Activated T-cell treated with anti-CD3 and anti-CD28 coated beads, Interleukin-2, amount 50 U/mL, for 24 hours (primary cell): ENCODE results near the gene DENND10.
"Not testable (repeated sequence)": the region's sequence is repeated elsewhere in the genome, so short reads cannot be mapped to it uniquely, and the experiment has no call there.

Source experiments
- DNase-seq: peaks from one replicate; pipeline ENCODE4 v3.0.0-alpha.2; 2020
- H3K27ac Mint-ChIP-seq: 2 replicates; pipeline ENCODE4 v1.8.0; 2020; ENCODE audit warnings: mild to moderate bottlenecking, mixed read lengths
- H3K27me3 Mint-ChIP-seq: 2 replicates; pipeline ENCODE4 v1.8.0; 2020; ENCODE audit warnings: mixed read lengths
- H3K36me3 Mint-ChIP-seq: 2 replicates; pipeline ENCODE4 v1.8.0; 2020; ENCODE audit warnings: low read depth, mixed read lengths
- H3K4me1 Mint-ChIP-seq: 2 replicates; pipeline ENCODE4 v1.8.0; 2020; ENCODE audit warnings: low read depth, mixed read lengths
- H3K4me3 Mint-ChIP-seq: 2 replicates; pipeline ENCODE4 v1.8.0; 2020; ENCODE audit warnings: mild to moderate bottlenecking, moderate library complexity, mixed read lengths
- H3K9me3 Mint-ChIP-seq: 2 replicates; pipeline ENCODE4 v1.8.0; 2020; ENCODE audit warnings: mixed read lengths

DENND10 gene

GRCh38 chr10:119084896-119085295, 19.0 kb upstream of the DENND10 start:
- DNase-seq: no peak
- H3K4me3 Mint-ChIP-seq: no peak overlapping the region
- peaks cover 6% of the 10 kb centered on the region for H3K4me1 Mint-ChIP-seq
- no peaks in the 10 kb centered on the region for H3K9me3 Mint-ChIP-seq
- H3K27me3 Mint-ChIP-seq: no peaks in the 10 kb centered on the region
- H3K36me3 Mint-ChIP-seq: peaks cover 14% of the 10 kb centered on the region
- H3K27ac Mint-ChIP-seq: no peak overlapping the region

DNA sequence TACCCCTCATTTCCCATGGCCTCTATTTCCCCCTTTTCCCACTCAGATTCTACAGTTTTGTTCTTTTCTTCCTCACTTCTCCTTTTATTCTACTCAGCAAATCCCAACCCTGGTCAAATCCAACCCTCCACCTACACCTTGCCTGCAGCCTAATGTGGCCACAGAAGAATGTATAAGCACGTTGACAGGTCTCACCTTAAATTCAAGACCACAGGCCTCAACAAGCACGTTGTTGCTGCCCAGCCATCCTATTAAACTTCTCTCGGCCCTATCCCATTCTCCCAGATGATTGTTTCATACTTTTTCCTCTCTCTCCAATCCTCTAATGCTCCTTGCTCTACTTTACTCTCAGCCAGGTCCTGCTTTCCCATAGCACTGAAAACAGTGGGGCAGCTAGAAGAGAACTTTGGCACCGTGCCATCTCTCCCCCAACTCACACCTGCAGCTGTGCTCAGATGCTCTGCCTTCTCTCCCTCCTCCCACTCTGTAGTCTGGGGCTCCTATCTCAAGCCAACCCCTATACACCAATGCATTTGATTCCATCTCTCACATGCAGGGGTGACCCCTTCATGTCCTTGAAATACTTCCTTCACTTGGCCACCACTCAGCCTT, 16.5 kb upstream of the DENND10 start:
- H3K27ac Mint-ChIP-seq: no peak overlapping the region
- peaks cover 21% of the 10 kb centered on the region for H3K4me1 Mint-ChIP-seq
- H3K27me3 Mint-ChIP-seq: no peaks in the 10 kb centered on the region
- no peaks in the 10 kb centered on the region for H3K9me3 Mint-ChIP-seq
- no peak for DNase-seq
- peaks cover 1% of the 10 kb centered on the region for H3K36me3 Mint-ChIP-seq
- no peak overlapping the region for H3K4me3 Mint-ChIP-seq

DNA sequence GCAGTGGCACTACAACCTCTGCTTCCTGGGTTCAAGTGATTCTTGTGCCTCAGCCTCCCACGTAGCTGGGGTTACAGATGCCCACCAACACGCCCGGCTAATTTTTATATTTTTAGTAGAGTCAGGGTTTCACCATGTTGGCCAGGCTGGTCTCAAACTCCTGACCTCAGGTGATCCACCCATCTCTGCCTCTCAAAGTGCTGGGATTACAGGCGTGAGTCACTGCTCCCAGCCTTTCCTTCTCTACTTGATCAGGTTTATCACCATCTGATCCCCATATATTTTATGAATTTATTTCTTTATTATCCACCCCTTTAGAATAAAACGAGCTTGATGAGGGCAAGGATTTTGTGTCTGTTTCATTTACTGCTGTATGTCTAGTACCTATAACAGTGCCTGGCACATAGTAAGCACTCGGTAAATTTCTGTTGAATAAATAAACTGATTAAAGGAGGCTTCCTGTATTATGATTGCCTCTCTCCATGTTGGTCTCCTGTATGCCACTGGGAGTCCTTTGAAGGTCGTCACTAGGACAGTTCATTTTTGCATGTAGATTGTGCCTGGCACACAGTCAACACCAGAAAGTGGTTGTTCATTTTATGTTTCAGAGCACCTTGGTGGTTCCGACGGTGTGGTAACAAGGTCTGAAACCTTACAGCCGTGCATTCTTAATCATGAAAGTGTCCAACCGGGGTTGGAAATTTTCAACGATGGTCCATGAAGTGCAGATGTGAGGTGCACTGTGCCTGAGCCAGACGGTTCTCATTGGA, 13.7 kb upstream of the DENND10 start:
- Mint-ChIP-seq H3K4me3 (no peak overlapping the region), H3K27me3 (no peaks in the 10 kb centered on the region), H3K9me3 (no peaks in the 10 kb centered on the region), H3K27ac (peak overlapping the region; percentile 14), H3K36me3 (no peaks in the 10 kb centered on the region), H3K4me1 (peaks cover 23% of the 10 kb centered on the region)
- DNase-seq: no peak

GRCh38 chr10:119090968-119091367, 12.9 kb upstream of the DENND10 start:
- H3K9me3 Mint-ChIP-seq: no peaks in the 10 kb centered on the region
- no peaks in the 10 kb centered on the region for H3K36me3 Mint-ChIP-seq
- peak overlapping the region; percentile 14 for H3K27ac Mint-ChIP-seq
- DNase-seq: no peak
- no peak overlapping the region for H3K4me3 Mint-ChIP-seq
- no peaks in the 10 kb centered on the region for H3K27me3 Mint-ChIP-seq
- peaks cover 30% of the 10 kb centered on the region for H3K4me1 Mint-ChIP-seq

- Mint-ChIP-seq H3K27ac (no peak overlapping the region), H3K4me1 (peaks cover 27% of the 10 kb centered on the region), H3K27me3 (no peaks in the 10 kb centered on the region), H3K4me3 (no peak overlapping the region), H3K9me3 (no peaks in the 10 kb centered on the region), H3K36me3 (no peaks in the 10 kb centered on the region)
- no peak for DNase-seq
These were observed 8.3 kb upstream of the DENND10 start for GRCh38 chr10:119095640-119096039.

DNA sequence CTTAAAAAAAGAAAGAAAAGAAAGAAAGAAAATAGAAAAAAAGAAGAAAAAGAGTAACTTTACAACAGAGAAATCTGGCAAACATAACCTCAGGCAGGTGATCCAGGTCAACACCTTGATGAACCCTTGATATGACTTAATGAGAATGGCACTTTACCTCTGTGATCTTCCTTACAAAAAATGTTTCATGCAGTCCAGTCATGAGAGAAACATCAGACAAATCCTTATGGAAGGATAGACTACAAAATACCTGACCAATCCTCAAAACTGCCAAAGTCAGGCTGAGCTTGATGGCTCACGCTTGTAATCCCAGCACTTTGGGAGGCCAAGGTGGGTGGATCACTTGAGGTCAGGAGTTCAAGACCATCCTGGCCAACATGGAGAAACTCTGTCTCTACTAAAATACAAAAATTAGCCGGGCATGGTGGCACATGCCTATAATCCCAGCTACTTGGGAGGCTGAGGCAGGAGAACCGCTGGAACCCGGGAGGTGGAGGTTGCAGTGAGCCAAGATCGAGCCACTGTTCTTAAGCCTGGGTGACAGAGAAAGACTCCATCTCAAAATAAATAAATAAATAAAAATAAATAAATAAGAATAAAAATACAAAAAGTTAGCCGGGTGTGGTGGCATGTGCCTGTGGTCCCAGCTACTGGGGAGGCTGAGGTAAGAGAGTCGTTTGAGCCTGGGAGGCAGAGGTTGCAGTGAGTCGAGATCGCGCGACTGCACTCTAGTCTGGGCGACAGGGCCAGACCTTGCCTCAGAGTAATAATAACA, 7.1 kb upstream of the DENND10 start:
- H3K36me3 Mint-ChIP-seq, DNase-seq, H3K27ac Mint-ChIP-seq, H3K4me3 Mint-ChIP-seq, H3K9me3 Mint-ChIP-seq, H3K27me3 Mint-ChIP-seq: not testable (repeated sequence)
- peaks cover 20% of the 10 kb centered on the region for H3K4me1 Mint-ChIP-seq

DNA sequence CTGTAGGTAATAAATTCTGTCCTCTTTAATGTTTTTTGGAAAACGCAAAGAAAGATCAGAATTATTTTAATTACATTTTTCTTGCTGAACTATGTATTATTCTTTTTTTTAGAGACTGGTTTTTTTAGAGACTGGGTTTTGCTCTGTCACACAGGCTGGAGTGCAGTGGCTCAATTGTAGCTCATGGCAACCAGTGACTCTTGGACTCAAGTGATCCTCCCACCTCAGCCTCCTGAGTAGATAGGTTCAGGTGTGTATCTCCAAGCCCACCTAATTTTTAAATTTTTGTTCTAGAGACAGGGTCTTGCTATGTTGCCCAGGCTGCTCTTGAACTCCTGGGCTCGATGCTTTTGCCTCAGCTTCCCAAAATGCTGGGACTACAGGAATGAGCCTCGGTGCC, 5.3 kb upstream of the DENND10 start:
- no peak overlapping the region for H3K4me3 Mint-ChIP-seq
- no peak overlapping the region for H3K27ac Mint-ChIP-seq
- no peaks in the 10 kb centered on the region for H3K36me3 Mint-ChIP-seq
- H3K9me3 Mint-ChIP-seq: no peaks in the 10 kb centered on the region
- H3K27me3 Mint-ChIP-seq: no peaks in the 10 kb centered on the region
- H3K4me1 Mint-ChIP-seq: peaks cover 17% of the 10 kb centered on the region
- no peak for DNase-seq

DNA sequence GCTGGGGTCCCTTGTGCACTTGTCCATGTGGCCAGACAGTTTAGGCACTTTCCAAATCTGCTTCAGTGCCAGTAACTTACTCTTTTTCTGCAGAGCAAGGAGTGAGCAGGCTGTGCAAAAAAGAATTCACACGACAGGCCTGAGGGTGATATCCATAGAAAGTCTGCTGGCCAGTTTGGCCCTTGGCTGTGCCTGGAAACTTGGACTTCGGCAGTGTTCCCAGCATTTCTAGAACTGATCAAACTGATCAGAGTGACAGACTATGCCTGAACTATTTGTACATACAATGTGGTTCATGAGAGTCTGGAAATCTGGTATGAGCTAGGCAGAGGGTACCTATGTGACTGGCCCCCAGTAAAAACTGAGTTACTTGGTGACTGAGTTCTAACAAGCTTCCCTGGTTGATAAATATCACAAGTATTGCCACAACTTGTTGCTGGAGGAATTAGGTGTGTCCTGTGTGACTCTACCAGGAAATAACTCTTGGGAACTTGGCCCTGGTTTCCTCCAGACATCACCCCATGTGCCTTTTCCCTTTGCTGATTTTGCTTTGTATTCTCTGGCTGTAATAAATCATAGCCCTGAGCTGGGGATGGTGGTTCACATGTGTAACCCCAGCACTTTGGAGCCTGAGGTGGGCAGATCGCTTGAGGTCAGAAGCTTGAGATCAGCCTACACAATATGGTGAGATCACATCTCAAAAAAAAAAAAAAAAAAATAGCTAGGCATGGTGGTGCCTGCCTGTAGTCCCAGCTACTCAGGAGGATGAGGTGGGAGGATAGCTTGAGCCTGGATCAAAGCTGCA, 3.3 kb upstream of the DENND10 start:
- Mint-ChIP-seq H3K4me3 (no peak overlapping the region), H3K36me3 (no peaks in the 10 kb centered on the region), H3K27ac (no peak overlapping the region), H3K27me3 (no peaks in the 10 kb centered on the region), H3K4me1 (peaks cover 18% of the 10 kb centered on the region), H3K9me3 (no peaks in the 10 kb centered on the region)
- DNase-seq: no peak

GRCh38 chr10:119101366-119102098, 2.4 kb upstream of the DENND10 start:
- H3K27ac Mint-ChIP-seq: no peak overlapping the region
- no peaks in the 10 kb centered on the region for H3K9me3 Mint-ChIP-seq
- no peak overlapping the region for H3K4me3 Mint-ChIP-seq
- peaks cover 12% of the 10 kb centered on the region for H3K4me1 Mint-ChIP-seq
- H3K36me3 Mint-ChIP-seq: no peaks in the 10 kb centered on the region
- no peaks in the 10 kb centered on the region for H3K27me3 Mint-ChIP-seq
- no peak for DNase-seq

DNA sequence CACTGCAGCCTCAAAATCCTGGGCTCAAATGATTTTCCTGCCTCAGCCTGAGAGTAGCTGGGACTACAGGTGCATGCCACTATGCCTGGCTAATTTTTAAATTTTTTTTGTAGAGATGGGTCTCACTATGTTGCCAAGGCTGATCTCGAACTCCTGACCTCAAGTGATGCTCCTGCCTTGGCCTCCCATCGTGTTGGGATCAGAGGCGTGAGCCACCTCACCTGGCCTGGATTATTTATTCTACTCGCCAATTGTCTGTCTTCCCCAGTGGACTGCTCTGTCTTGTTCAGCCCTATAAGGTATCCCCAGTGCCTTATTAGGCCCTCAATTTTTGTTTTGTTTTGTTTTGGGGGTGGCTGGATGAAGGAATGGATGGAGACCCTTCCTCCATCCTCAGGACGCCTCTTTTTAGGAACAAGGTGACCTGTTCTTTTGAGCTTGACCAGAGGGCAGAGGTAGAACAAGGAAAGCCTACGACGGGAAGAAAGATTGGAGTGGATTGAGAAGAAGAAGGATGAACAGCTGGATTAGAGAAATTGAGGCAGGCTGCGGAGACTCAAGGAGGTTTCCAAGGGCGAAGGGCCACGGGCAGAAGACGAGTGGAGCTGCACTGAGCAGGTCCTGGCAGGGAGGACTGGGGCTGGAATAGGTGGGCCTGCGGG, 541 bp upstream of the DENND10 start:
- Mint-ChIP-seq H3K27ac (peak overlapping the region; percentile 24), H3K36me3 (peaks cover 7% of the 10 kb centered on the region), H3K27me3 (no peaks in the 10 kb centered on the region)

GRCh38 chr10:119104654-119105015, 722 bp downstream of the DENND10 start:
- Mint-ChIP-seq H3K4me1 (peaks cover 15% of the 10 kb centered on the region), H3K36me3 (peaks cover 13% of the 10 kb centered on the region), H3K4me3 (peak overlapping the region; percentile 79), H3K9me3 (no peaks in the 10 kb centered on the region), H3K27ac (peak overlapping the region; percentile 71), H3K27me3 (no peaks in the 10 kb centered on the region)
- DNase-seq: peak; percentile 53

More for the DNA sequence above, 541 bp upstream of the DENND10 start:
- no peaks in the 10 kb centered on the region for H3K9me3 Mint-ChIP-seq
- peaks cover 15% of the 10 kb centered on the region for H3K4me1 Mint-ChIP-seq
- no peak for DNase-seq
- H3K4me3 Mint-ChIP-seq: peak overlapping the region; percentile 70

- H3K4me3 Mint-ChIP-seq: peak overlapping the region; percentile 79
These were observed 1.2 kb downstream of the DENND10 start for GRCh38 chr10:119105155-119105554.

GRCh38 chr10:119105899-119106298, 2.0 kb downstream of the DENND10 start:
- DNase-seq, H3K9me3 Mint-ChIP-seq, H3K27ac Mint-ChIP-seq, H3K27me3 Mint-ChIP-seq: not testable (repeated sequence)
- peak overlapping the region; percentile 79 for H3K4me3 Mint-ChIP-seq
- peaks cover 21% of the 10 kb centered on the region for H3K36me3 Mint-ChIP-seq
- peaks cover 11% of the 10 kb centered on the region for H3K4me1 Mint-ChIP-seq

More at GRCh38 chr10:119105155-119105554, 1.2 kb downstream of the DENND10 start:
- Mint-ChIP-seq H3K9me3 (no peaks in the 10 kb centered on the region), H3K36me3 (peaks cover 17% of the 10 kb centered on the region), H3K27me3 (no peaks in the 10 kb centered on the region), H3K27ac (no peak overlapping the region), H3K4me1 (peaks cover 15% of the 10 kb centered on the region)
- DNase-seq: no peak
